GM12801 (cell line): ENCODE results near the gene NAALADL2.

ENCODE experiments used
- CTCF ChIP-seq: IDR thresholded peaks from one replicate; pipeline ENCODE4 v1.5.1; 2011; ENCODE audit warnings: control low read depth; ENCODE audit not compliant: insufficient read length; ENCODE audit errors: extremely low read depth

Gene NAALADL2

GRCh38 chr3:175193815-175194518 lies 334.8 kb downstream of the NAALADL2 start:
- no peak for TF ChIP-seq CTCF

GRCh38 chr3:175198991-175199783 lies 340.1 kb downstream of the NAALADL2 start:
- no peak for TF ChIP-seq CTCF

GRCh38 chr3:175199961-175200360 lies 340.8 kb downstream of the NAALADL2 start:
- no peak for TF ChIP-seq CTCF

- TF ChIP-seq CTCF: no peak
Measured at GRCh38 chr3:175200391-175201095, 341.4 kb downstream of the NAALADL2 start.

- TF ChIP-seq CTCF: no peak
Measured at GRCh38 chr3:175207361-175207760, 348.2 kb downstream of the NAALADL2 start.

DNA sequence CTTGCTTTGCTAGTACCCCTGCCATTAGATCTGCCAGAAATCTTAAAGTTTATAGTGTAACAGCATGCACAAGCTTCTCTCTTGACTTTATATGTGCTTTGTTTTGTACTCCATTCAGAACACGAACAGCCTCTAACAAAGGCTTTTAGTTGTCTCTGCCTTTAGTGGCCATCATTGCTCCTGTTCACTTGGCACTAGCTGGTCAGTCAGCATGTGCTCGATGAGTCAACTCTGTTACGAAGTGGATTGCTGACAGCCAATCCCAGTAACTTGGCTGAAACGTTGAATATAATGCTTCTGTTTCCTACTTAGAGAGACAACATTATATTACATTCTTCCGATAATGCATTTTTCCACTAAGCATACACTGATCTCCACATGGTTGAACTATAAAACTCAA lies 349.2 kb downstream of the NAALADL2 start:
- TF ChIP-seq CTCF: no peak

GRCh38 chr3:175211466-175211865 lies 352.3 kb downstream of the NAALADL2 start:
- no peak for TF ChIP-seq CTCF
